HFFc6 (cell line): ENCODE measurements around the gene POLN. TPM values are rescaled to one million over a fixed set of nuclear protein-coding genes. Genes with fewer than 3 reads are reported as not detected.

Source experiments
- DNase-seq: peaks from one replicate; pipeline ENCODE4 v3.0.0-alpha.2; 2018
- H3K27ac Mint-ChIP-seq: 2 replicates; pipeline ENCODE4 v1.8.0; 2020; ENCODE audit warnings: mild to moderate bottlenecking, mixed read lengths
- H3K27me3 Mint-ChIP-seq: 2 replicates; pipeline ENCODE4 v1.8.0; 2021; ENCODE audit warnings: mild to moderate bottlenecking, moderate library complexity, mixed read lengths; ENCODE audit not compliant: insufficient read depth
- H3K36me3 Mint-ChIP-seq: 2 replicates; pipeline ENCODE4 v1.8.0; 2021; ENCODE audit warnings: low read depth, mixed read lengths
- H3K4me1 Mint-ChIP-seq: 2 replicates; pipeline ENCODE4 v1.8.0; 2020; ENCODE audit warnings: low read depth, mixed read lengths
- H3K4me3 Mint-ChIP-seq: 2 replicates; pipeline ENCODE4 v1.8.0; 2020; ENCODE audit warnings: mild to moderate bottlenecking, moderate library complexity, mixed read lengths
- H3K9me3 Mint-ChIP-seq: 2 replicates; pipeline ENCODE4 v1.8.0; 2020; ENCODE audit warnings: mild to moderate bottlenecking, mixed read lengths
- total RNA-seq, 6 experiments: library from RNA; stranded (reverse); fragmentation: NEBNext Ultra II Directional; extraction: Animal tissue kit (Norgen Biotek cat#: 25700); gene quantifications; 2 replicates in 1 of 6; 3 replicates in 5 of 6; pipeline ENCODE4 v1.2.3, GENCODE V29; 2021
- TF ChIP-seq, protein P1 (sequence below): fragments of 200-600 bp; sonication (generic); IDR thresholded peaks from 2 replicates; pipeline ENCODE4 v1.5.0; 2021; ENCODE audit warnings: antibody characterized with exemption, mild to moderate bottlenecking

Gene POLN
- total RNA-seq, 6 experiments from 2014 or later: 1.5 to 3.4 (median 2.2) TPM

DNA sequence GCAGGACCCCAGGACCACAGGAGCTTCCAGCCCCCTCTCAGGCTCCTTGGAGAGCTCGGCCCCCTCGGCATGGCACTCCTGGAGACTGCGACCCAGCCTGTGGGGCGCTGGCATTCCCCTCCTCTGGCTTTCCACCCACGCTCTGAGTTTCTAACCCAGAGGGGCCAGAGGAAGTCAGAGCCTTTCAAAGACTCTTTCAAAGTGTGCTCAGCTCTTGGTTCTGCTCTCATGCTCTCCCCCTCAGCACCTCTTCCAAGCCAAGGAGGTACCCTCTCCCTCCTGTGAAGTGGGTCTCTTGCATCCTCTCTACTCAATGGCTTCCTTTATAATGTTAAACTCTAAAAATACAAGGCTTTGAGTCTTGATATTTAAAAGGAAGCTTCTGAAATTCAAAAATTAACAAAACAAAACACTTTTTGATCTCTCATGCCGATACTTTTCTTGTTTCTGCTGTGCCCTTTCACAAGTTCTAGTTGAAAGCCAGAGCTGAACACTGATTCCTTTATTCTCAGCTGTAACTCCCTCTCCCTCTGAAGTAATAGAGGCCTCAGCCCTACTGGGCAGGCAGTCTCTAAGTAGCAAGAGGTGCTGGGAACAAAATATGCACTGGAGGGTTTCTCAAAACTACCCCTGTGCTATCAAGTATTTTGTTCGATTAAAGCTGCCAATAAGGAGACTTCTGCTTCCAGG lies 100.0 kb downstream of the POLN start:
- no peaks in the 10 kb centered on the region for H3K9me3 Mint-ChIP-seq

DNA sequence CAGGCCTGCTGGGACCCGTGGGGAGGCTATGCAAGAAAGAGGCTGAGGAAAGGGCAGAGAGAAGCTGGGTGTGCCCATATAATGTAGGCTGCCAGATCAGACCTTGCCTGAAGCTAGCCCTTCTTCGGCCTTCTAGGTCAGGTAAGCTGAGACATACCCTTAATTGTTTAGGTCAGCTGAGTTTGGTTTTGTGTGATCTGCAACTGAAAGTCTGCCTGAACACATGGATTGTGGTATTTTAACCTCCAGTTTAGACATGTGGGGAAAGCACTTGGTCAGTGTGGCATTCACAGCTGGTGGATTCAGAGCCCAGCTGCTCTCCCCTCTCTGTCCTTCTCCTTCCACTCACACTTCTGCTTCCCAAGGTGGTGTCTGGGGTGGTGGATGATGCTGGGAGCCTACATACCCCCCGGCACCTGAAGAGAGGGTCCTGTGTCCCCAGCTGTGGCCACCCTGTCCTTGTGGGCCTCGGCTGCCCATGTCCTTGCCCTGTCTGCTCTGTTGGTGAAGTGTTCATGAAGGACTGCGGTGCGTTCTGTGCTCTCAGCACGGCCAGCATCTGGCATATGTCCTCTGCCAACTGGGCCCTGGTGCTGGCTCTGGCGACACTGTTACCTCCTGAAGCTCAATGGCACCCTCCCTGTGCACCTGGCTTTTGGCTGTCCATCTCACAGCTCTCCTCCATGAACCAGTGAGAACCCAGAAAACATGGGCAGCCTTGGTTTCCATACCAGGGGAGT lies 100.7 kb downstream of the POLN start:
- no peak for DNase-seq
- TF ChIP-seq, protein P1, sequence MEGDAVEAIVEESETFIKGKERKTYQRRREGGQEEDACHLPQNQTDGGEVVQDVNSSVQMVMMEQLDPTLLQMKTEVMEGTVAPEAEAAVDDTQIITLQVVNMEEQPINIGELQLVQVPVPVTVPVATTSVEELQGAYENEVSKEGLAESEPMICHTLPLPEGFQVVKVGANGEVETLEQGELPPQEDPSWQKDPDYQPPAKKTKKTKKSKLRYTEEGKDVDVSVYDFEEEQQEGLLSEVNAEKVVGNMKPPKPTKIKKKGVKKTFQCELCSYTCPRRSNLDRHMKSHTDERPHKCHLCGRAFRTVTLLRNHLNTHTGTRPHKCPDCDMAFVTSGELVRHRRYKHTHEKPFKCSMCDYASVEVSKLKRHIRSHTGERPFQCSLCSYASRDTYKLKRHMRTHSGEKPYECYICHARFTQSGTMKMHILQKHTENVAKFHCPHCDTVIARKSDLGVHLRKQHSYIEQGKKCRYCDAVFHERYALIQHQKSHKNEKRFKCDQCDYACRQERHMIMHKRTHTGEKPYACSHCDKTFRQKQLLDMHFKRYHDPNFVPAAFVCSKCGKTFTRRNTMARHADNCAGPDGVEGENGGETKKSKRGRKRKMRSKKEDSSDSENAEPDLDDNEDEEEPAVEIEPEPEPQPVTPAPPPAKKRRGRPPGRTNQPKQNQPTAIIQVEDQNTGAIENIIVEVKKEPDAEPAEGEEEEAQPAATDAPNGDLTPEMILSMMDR: no peak
- Mint-ChIP-seq H3K36me3 (no peaks in the 10 kb centered on the region), H3K9me3 (no peaks in the 10 kb centered on the region), H3K27me3 (peaks cover 3% of the 10 kb centered on the region), H3K4me1 (peaks cover 6% of the 10 kb centered on the region), H3K27ac (no peak overlapping the region), H3K4me3 (no peak overlapping the region)

More for the DNA sequence above, 100.0 kb downstream of the POLN start:
- Mint-ChIP-seq H3K36me3 (no peaks in the 10 kb centered on the region), H3K27me3 (peaks cover 2% of the 10 kb centered on the region), H3K4me1 (peaks cover 6% of the 10 kb centered on the region), H3K4me3 (no peak overlapping the region), H3K27ac (no peak overlapping the region)
- DNase-seq: no peak
- TF ChIP-seq, protein P1: no peak

DNA sequence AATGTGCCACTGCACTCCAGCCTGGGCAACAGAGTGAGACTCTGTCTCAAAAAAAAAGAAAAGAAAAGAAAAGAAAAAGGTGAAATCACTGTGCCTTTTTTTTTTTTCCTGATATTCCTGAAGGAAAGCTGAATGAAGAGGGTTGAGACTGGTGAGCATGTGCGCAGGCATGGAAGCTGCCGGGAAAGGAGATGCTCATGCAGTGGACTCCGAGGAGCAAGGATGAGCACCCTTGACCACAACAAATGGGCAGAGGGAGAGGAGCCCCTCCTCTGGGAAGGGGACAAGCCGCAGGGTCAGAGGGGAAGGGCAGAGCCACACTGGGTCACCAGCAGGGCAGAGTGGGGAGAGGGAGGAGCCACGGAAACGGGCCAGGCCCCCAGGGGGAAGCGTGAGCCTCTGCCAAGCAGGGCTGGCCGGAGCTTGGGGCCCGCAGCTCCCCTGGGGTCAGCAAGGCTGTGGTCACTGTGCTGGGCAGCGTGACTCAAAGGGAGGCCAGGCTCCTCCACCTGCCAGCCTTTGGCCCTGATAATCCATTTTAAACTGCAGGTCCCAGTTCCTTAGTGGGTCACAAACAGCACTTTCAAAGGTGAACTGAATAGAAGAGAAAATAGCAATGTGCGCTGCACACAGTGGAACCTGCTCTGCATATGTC lies 102.9 kb downstream of the POLN start:
- DNase-seq: no peak
- no peaks in the 10 kb centered on the region for H3K36me3 Mint-ChIP-seq
- TF ChIP-seq, protein P1: no peak

DNA sequence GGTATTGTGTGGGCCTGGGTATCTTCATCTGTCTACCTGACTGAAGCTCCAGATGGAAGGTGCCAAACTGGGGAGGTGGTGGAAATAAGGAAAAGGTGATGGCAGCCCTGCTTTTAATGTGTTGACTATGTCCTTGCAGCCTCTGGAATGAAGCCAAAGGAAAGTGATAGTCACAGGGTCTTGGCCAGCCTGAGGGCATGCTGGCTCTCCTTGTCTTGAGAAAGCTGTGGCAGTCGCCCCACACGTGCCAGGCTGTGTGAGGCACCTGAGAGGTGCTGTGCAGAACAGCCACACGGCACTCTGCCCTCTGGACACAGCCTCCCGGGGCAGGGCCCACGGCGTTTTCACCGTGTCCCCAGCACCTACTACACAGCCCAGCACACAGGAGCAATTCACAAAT lies 105.2 kb downstream of the POLN start:
- Mint-ChIP-seq H3K4me3 (no peak overlapping the region), H3K27me3 (peaks cover 3% of the 10 kb centered on the region), H3K36me3 (peaks cover 11% of the 10 kb centered on the region), H3K9me3 (peaks cover 13% of the 10 kb centered on the region), H3K27ac (no peak overlapping the region), H3K4me1 (no peaks in the 10 kb centered on the region)
- TF ChIP-seq, protein P1: no peak
- DNase-seq: no peak

More for the DNA sequence above, 102.9 kb downstream of the POLN start:
- Mint-ChIP-seq H3K27me3 (peaks cover 3% of the 10 kb centered on the region), H3K4me1 (peaks cover 6% of the 10 kb centered on the region), H3K27ac (no peak overlapping the region), H3K9me3 (no peaks in the 10 kb centered on the region), H3K4me3 (no peak overlapping the region)

DNA sequence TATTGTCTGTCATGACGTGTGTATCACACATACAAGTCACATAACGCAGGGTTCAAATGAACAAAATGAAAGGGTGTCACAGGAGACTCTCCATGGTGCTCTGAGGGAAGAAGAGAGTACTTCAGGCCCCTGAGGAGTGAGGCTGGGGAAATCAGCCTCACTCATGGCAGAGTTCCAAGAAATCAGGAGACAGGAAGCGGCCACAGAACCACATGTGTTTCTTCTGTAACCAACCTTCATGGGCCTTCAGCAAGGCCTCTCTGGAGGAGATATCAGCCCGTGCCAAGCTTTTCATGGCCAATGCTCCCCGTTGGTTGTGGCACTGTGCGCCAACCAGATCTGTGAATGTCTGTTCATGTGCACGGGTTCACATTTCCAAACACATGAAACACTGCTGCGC lies 106.8 kb downstream of the POLN start:
- TF ChIP-seq, protein P1: no peak
- H3K27ac Mint-ChIP-seq: no peak overlapping the region
- H3K9me3 Mint-ChIP-seq: peaks cover 15% of the 10 kb centered on the region
- H3K36me3 Mint-ChIP-seq: peaks cover 15% of the 10 kb centered on the region
- no peaks in the 10 kb centered on the region for H3K4me1 Mint-ChIP-seq
- H3K4me3 Mint-ChIP-seq: no peak overlapping the region
- no peak for DNase-seq
- peaks cover 3% of the 10 kb centered on the region for H3K27me3 Mint-ChIP-seq
